SKM-1 treated with dmso at 0.1 percent for 144 hours (cell line): Measurements from ENCODE around the gene CDC42EP5.

Experiments used
- DNase-seq: peaks from one replicate; lab custom pipeline; 2025; ENCODE audit not compliant: unreplicated experiment; lab: John Stamatoyannopoulos, UW

The CDC42EP5 gene

GRCh38 chr19:54428323-54429175 lies 44.5 kb downstream of the CDC42EP5 start:
- DNase-seq = no peak

GRCh38 chr19:54427586-54427985 lies 45.5 kb downstream of the CDC42EP5 start:
- DNase-seq = no peak

- no peak for DNase-seq
These were observed 46.7 kb downstream of the CDC42EP5 start for GRCh38 chr19:54426291-54426931.

GRCh38 chr19:54425382-54425723 lies 47.7 kb downstream of the CDC42EP5 start:
- no peak for DNase-seq

GRCh38 chr19:54424660-54425381 lies 48.3 kb downstream of the CDC42EP5 start:
- no peak for DNase-seq

- no peak for DNase-seq
These were observed 48.9 kb downstream of the CDC42EP5 start for GRCh38 chr19:54424201-54424600.

GRCh38 chr19:54422136-54422535 lies 51.0 kb downstream of the CDC42EP5 start:
- no peak for DNase-seq

GRCh38 chr19:54421521-54421920 lies 51.6 kb downstream of the CDC42EP5 start:
- DNase-seq = no peak

- DNase-seq = no peak
These were observed 52.0 kb downstream of the CDC42EP5 start for GRCh38 chr19:54421169-54421516.

- no peak for DNase-seq
These were observed 52.5 kb downstream of the CDC42EP5 start for GRCh38 chr19:54420383-54421168.

GRCh38 chr19:54420068-54420382 lies 53.1 kb downstream of the CDC42EP5 start:
- DNase-seq = no peak

- no peak for DNase-seq
These were observed 53.9 kb downstream of the CDC42EP5 start for GRCh38 chr19:54418930-54419800.

GRCh38 chr19:54418030-54418929 lies 54.8 kb downstream of the CDC42EP5 start:
- no peak for DNase-seq

GRCh38 chr19:54416695-54417491 lies 56.2 kb downstream of the CDC42EP5 start:
- DNase-seq = no peak

GRCh38 chr19:54415901-54416673 lies 57.0 kb downstream of the CDC42EP5 start:
- no peak for DNase-seq

GRCh38 chr19:54415208-54415900 lies 57.7 kb downstream of the CDC42EP5 start, which contains the start of gene TTYH1:
TSS of gene TTYH1 (plus strand) at chr19:54415464. CDS start at chr19:54415553, 89 bp downstream.
- no peak for DNase-seq
